GM10266 (cell line): ENCODE data around the gene TAP1.

Experiments used
- DNase-seq: peaks from one replicate; pipeline ENCODE4 v3.0.0; 2012; ENCODE audit errors: extremely low spot score
- TF ChIP-seq, protein P1 (sequence below): IDR thresholded peaks from 2 replicates; pipeline ENCODE4 v1.5.1; 2012; ENCODE audit warnings: mild to moderate bottlenecking, low read depth; ENCODE audit not compliant: control insufficient read depth, insufficient read depth; ENCODE audit errors: missing control alignments

The TAP1 gene

DNA sequence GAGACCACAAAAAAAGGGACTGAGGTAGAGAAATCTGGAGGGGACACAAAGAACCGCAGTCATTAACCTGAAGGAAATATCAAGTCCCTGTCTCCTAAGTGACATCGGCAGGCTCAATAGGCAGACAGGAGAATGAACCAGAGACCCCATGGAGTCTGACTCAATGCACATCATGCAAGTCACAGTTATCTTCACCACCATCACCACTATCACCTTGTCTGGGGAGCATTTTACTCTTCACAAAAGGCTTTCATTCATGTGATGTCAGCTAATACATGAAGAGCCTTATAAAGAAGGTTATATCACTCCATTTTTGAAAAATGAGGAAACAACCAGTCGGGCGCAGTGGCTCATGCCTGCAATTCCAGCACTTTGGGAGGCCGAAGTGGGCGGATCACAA, 4.4 kb downstream of the TAP1 start:
- TF ChIP-seq, protein P1, sequence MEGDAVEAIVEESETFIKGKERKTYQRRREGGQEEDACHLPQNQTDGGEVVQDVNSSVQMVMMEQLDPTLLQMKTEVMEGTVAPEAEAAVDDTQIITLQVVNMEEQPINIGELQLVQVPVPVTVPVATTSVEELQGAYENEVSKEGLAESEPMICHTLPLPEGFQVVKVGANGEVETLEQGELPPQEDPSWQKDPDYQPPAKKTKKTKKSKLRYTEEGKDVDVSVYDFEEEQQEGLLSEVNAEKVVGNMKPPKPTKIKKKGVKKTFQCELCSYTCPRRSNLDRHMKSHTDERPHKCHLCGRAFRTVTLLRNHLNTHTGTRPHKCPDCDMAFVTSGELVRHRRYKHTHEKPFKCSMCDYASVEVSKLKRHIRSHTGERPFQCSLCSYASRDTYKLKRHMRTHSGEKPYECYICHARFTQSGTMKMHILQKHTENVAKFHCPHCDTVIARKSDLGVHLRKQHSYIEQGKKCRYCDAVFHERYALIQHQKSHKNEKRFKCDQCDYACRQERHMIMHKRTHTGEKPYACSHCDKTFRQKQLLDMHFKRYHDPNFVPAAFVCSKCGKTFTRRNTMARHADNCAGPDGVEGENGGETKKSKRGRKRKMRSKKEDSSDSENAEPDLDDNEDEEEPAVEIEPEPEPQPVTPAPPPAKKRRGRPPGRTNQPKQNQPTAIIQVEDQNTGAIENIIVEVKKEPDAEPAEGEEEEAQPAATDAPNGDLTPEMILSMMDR, result no peak
- DNase-seq, result no peak

DNA sequence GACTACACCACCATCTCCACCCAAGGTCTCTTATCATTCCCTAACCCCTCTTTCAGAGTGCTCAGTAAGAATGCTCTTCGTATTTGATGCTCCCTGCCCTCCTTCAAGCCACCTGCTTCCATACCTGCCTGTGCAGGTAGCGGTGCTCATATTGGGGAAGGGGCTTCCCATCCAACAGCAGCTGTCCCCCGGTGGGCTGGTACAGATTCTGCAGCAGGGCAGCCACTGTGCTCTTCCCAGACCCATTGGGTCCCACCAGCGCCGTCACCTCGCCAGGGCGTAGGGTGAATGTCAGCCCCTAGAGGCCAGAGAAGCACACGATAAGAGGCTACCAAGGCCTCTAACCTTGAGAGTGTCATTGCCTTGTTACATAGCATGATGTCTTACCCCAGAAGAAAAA, 5.7 kb downstream of the TAP1 start:
- TF ChIP-seq, protein P1, result no peak
- DNase-seq, result no peak

DNA sequence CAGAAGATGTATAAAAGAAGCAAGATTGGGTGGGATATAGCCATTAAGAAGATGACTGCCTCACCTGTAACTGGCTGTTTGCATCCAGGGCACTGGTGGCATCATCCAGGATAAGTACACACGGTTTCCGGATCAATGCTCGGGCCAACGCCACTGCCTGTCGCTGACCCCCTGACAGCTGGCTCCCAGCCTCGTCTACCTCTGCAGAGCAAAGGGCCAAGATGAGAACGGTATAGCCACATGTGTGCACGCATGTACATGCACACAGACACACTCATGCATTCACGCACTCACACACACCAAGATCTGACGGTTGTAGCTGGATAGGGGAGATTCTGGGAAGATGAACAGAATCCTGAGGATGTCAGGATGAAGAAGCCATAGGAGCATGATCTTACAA, 6.5 kb downstream of the TAP1 start:
- no peak for DNase-seq
- TF ChIP-seq, protein P1, result no peak

DNA sequence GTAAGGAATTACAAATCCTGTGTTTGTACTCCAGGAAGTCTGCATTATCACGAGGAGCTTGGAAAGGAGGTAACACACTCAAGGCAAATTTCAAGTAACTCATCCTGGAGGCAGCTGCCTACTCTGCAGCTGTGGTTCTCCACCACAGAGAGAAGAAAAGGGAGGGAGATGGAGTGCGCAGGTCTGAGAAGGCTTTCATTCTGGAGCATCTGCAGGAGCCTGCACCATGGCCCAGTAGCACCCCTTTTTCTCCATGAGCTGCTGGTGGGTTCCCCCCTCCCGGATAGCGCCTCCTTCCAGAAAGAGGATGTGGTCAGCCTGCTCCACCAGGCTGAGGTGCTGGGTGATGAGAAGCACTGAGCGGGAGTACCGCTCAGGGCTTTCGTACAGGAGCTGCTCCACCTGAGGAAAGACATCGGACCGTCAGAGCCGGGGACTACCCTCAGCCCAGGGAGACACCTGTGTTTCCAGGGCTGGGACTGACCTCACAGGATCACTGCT, 8.1 kb downstream of the TAP1 start:
- TF ChIP-seq, protein P1, result no peak
- peak; percentile 40 for DNase-seq

DNA sequence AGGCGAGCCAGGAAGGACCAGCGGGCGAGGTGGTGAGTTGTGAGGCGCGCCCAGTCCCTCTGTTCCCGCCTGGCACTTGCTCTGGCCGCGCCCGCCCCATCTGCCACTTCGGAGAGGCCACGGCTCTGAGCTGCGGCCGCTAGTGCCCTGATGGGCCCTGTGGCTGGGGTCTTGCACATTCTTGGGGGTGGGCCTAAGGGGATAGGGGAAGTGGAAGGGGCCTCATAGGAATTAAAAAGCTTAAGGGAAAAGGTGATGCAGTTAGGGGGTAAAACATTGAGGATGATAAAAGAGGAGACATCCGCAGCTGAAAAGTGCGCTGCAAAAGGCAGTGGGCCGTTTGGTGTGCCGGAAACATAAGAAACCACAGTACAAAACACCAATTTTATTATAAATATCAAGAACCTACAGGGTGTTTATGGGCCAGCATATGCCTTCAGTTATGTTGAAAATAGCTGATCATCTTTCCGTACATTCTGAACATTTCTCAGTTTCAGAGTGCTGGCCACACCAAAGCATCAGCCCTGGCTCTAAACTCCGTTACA, 8.6 kb downstream of the TAP1 start:
- DNase-seq, result no peak
- TF ChIP-seq, protein P1, result no peak

DNA sequence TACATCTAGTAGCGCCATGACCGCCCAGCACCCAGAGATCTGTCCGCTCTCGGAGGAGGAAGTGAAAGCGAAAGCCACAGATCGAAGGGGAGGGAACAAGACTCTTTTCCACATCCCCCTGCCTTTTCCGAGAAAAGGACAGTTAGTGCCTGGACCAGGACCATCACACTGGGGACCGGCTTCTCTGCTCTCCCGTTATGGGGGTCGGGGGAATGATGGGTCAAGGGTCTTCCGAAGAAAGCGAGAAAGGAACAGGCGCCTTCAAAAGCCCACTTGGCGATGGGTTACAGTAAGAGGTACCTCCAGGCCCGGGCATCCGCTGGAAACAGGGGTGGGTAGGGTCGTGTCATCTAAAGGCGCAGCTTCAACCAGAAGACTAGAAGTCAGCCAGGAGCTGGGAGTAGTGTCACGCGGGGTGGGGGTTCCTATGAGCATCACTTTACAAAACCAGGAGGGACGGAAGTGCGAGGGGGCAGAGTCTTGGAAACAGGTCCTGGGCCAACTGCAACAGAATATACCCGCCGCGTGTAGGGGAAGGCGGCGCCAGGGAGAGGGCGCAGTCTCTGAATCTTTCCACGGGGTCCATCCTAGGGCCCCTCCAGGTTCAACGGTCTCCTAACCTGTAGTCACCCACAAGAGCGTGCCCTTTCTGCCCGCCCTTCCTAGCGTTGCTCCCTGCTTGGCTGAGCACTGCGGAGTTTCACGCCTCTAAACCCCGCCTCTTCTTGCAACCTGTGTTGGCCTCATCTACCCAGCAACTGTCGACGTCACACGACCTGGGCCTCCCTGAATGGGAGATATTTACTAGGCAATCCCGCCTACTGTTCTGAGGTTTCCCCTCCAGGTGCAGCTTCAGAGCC, 9.3 kb downstream of the TAP1 start, which contains the start of gene PSMB8:
Gene PSMB8 (minus strand): TSS at position 69 of the 860 bp plus-strand sequence. CDS start 51 bp downstream, at position 18.
- TF ChIP-seq, protein P1, result no peak
- DNase-seq, result peak; percentile 89
